OCI-LY1 (cell line): ENCODE data around the gene SLC4A8.

Experiments used
- CTCF ChIP-seq: fragments of 200-600 bp; sonication (generic), shearing (Covaris generic); IDR thresholded peaks from 2 replicates; pipeline ENCODE4 v1.5.1; 2017; ENCODE audit warnings: mild to moderate bottlenecking, antibody characterized with exemption, low read length, moderate library complexity, mixed read lengths
- EZH2 ChIP-seq: fragments of 200-600 bp; sonication (generic), shearing (Covaris generic); IDR thresholded peaks from 2 replicates; pipeline ENCODE4 v1.8.0; 2017; ENCODE audit warnings: borderline replicate concordance, mixed run types, mild to moderate bottlenecking, antibody characterized with exemption, low read length, moderate library complexity, mixed read lengths

GRCh38 chr12:51393676-51394545, 30.7 kb upstream of the SLC4A8 start:
- TF ChIP-seq CTCF (no peak), EZH2 (no peak)
